HepG2 (cell line): Measurements from ENCODE around the gene ZCCHC10. TPM values are rescaled to one million over a fixed set of nuclear protein-coding genes. Genes with fewer than 3 reads are reported as not detected.

Experiments
- AKAP8 ChIP-seq: sonication (generic); formaldehyde crosslinking; IDR thresholded peaks from 2 replicates; pipeline ENCODE4 v1.5.1; 2020; ENCODE audit warnings: mild to moderate bottlenecking, missing genetic modification reagents
- GFI1 ChIP-seq: sonication (generic); formaldehyde crosslinking; IDR thresholded peaks from 2 replicates; pipeline ENCODE4 v1.5.0; 2020; ENCODE audit warnings: missing genetic modification reagents, mild to moderate bottlenecking, borderline replicate concordance
- MED8 ChIP-seq: sonication (generic); formaldehyde crosslinking; IDR thresholded peaks from 2 replicates; pipeline ENCODE4 v1.8.1; 2023; ENCODE audit warnings: mild to moderate bottlenecking, missing genetic modification reagents; ENCODE audit not compliant: insufficient replicate concordance
- PAWR ChIP-seq: sonication (generic); formaldehyde crosslinking; IDR thresholded peaks from 2 replicates; pipeline ENCODE4 v1.4.0; 2020; ENCODE audit warnings: missing genetic modification reagents, mild to moderate bottlenecking, borderline replicate concordance
- RORA ChIP-seq: sonication (generic); formaldehyde crosslinking; IDR thresholded peaks from 2 replicates; pipeline ENCODE4 v1.5.0; 2020; ENCODE audit warnings: mild to moderate bottlenecking, missing genetic modification reagents, moderate library complexity
- SOX6 ChIP-seq, 2 experiments: fragments of 450-650 bp in 1 of 2; sonication (generic) in 1 of 2; formaldehyde crosslinking in 1 of 2; IDR thresholded peaks; 2 replicates each; pipeline versions ENCODE4 v1.4.0 to v1.6.1; 2017 to 2020; ENCODE audit warnings: antibody characterized with exemption in 1 of 2, mild to moderate bottlenecking in 1 of 2, missing genetic modification reagents in 1 of 2
- TOE1 ChIP-seq: sonication (generic); formaldehyde crosslinking; IDR thresholded peaks from 2 replicates; pipeline ENCODE4 v1.4.0; 2020; ENCODE audit warnings: mild to moderate bottlenecking, missing genetic modification reagents
- ZIK1 ChIP-seq: sonication (generic); formaldehyde crosslinking; IDR thresholded peaks from 2 replicates; pipeline ENCODE4 v1.5.0; 2020; ENCODE audit warnings: mild to moderate bottlenecking, low read depth, missing genetic modification reagents, borderline replicate concordance
- ZNF207 ChIP-seq: fragments of 450-650 bp; IDR thresholded peaks from 2 replicates; pipeline ENCODE4 v1.6.1; 2016; ENCODE audit warnings: antibody characterized with exemption, borderline replicate concordance
- ZNF235 ChIP-seq: sonication (generic); formaldehyde crosslinking; IDR thresholded peaks from 2 replicates; pipeline ENCODE4 v1.8.1; 2023; ENCODE audit warnings: mild to moderate bottlenecking, missing genetic modification reagents, borderline replicate concordance
- ZNF30 ChIP-seq: sonication (generic); formaldehyde crosslinking; IDR thresholded peaks from 2 replicates; pipeline ENCODE4 v1.5.0; 2020; ENCODE audit warnings: mild to moderate bottlenecking, missing genetic modification reagents
- ZNF343 ChIP-seq: sonication (generic); formaldehyde crosslinking; IDR thresholded peaks from 2 replicates; pipeline ENCODE4 v1.4.0; 2020; ENCODE audit warnings: mild to moderate bottlenecking, missing genetic modification reagents
- ZNF546 ChIP-seq: sonication (generic); formaldehyde crosslinking; conservative IDR thresholded peaks from 2 replicates; pipeline ENCODE4 v1.8.1; 2023; ENCODE audit warnings: mild to moderate bottlenecking, missing genetic modification reagents
- ZSCAN21 ChIP-seq: sonication (generic); formaldehyde crosslinking; IDR thresholded peaks from 2 replicates; pipeline ENCODE4 v1.8.0; 2022; ENCODE audit warnings: mild to moderate bottlenecking, missing genetic modification reagents, moderate library complexity, borderline replicate concordance
- polyA plus RNA-seq, 8 experiments: library from polyadenylated mRNA; depleted of rRNA in 3 of 8; stranded (reverse) in 7 of 8; unstranded in 1 of 8; fragments of >200 nt; fragmentation: Illumina TruSeq in 4 of 8; extraction: Trizol in 4 of 8; gene quantifications; 2 replicates each; pipeline versions ENCODE4 v1.2.1 to v1.2.3, GENCODE V29; 2011 to 2016; ENCODE audit warnings: low read depth in 4 of 8, missing spikeins in 1 of 8, mixed read lengths in 1 of 8; ENCODE audit not compliant: insufficient read depth in 1 of 8
- total RNA-seq, 5 experiments: library from RNA; depleted of rRNA; stranded (reverse); fragments of >200 nt; fragmentation: Illumina TruSeq; extraction: Trizol; gene quantifications; 2 replicates each; pipeline ENCODE4 v1.2.3, GENCODE V29; 2016; ENCODE audit warnings: low read depth in 1 of 5
- TF ChIP-seq, protein P1 (sequence below): sonication (generic); formaldehyde crosslinking; IDR thresholded peaks from 2 replicates; pipeline ENCODE4 v1.5.0; 2020; ENCODE audit warnings: missing genetic modification reagents
- TF ChIP-seq, protein P2 (sequence below): IDR thresholded peaks from 2 replicates; pipeline ENCODE4 v1.6.1; 2012; ENCODE audit warnings: low read depth, low read length, improper control_type of control experiment
- TF ChIP-seq, protein P3 (sequence below): sonication (generic); formaldehyde crosslinking; IDR thresholded peaks from 2 replicates; pipeline ENCODE4 v1.5.1; 2020; ENCODE audit warnings: missing genetic modification reagents, mild to moderate bottlenecking, borderline replicate concordance
- TF ChIP-seq, protein P4 (sequence below), 2 experiments: sonication (generic) in 1 of 2; formaldehyde crosslinking in 1 of 2; IDR thresholded peaks; 2 replicates each; pipeline versions ENCODE4 v1.4.0 to v1.6.1; 2016 to 2020; ENCODE audit warnings: borderline replicate concordance in 1 of 2, low read depth in 1 of 2, mild to moderate bottlenecking in 1 of 2, missing genetic modification reagents in 1 of 2

Gene ZCCHC10
- total and polyA plus RNA-seq, 2 of the 13 experiments (the other 11 are each of a cell fraction or from before 2014, with no cell fraction given): 40.7 to 48.2 TPM

DNA sequence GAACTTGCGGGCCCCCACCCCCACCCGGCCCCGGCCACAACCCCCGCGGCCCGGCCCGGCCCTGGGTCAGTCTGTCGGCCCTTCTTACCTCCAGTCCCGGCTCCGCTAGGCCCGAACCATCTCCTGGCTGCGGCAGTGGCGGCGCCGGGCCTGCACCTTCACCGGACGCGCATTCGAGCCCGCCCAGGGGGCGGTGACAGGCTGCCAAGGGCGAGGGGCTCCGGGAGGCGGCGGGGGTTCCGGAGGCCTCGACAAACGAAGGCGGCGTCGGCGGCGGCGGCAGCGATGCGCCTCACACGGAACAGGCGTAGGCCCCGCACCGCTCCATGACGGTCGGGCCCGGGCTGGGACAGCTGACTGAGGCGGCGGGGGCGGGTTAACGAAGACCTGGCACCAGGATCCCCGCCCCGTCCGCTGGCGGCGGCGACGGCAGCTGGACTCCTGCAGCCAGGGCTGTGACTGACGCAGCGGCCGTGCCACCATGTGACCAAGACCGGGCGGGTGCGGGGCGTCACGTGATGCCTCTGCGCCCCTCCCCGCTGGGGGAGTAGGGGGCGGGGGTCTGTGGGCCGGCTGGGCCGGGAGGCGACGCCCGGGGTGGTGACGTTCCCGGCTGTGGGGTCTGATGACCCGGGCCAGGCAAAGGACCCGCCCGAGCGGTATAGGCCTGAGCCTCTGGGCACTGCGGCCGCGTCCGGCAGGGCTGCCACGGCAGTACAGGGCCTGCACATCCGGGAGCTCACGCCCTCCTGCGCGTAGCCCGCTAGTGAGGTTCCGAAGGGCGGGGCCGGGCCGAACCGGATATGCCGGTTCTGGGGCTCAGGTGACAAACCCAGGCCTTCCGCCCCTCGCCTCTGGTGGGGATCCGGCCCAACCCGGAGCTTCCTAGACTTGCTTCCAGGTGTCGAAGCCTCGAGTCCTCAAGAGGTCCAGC, 62.9 kb downstream of the ZCCHC10 start, which contains the start of gene AFF4 (continued):
- TF ChIP-seq, protein P1, sequence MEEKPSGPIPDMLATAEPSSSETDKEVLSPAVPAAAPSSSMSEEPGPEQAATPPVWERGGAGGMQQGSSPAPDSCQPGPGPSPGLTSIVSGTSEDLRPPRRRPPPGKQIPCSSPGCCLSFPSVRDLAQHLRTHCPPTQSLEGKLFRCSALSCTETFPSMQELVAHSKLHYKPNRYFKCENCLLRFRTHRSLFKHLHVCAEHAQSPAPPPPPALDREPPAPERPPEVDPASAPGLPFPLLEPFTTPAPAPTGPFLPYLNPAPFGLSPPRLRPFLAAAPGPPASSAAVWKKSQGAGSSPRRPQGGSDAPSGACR (CRISPR knock-in tag): peak; percentile 83
- TF ChIP-seq ZNF235 (CRISPR knock-in tag): no peak; the same call in 1 of the 2 replicates
- no peak for TF ChIP-seq PAWR (CRISPR knock-in tag)
- TF ChIP-seq ZNF30 (CRISPR knock-in tag): peak; percentile 87; the same call in 1 of the 2 replicates
- TF ChIP-seq, protein P2, sequence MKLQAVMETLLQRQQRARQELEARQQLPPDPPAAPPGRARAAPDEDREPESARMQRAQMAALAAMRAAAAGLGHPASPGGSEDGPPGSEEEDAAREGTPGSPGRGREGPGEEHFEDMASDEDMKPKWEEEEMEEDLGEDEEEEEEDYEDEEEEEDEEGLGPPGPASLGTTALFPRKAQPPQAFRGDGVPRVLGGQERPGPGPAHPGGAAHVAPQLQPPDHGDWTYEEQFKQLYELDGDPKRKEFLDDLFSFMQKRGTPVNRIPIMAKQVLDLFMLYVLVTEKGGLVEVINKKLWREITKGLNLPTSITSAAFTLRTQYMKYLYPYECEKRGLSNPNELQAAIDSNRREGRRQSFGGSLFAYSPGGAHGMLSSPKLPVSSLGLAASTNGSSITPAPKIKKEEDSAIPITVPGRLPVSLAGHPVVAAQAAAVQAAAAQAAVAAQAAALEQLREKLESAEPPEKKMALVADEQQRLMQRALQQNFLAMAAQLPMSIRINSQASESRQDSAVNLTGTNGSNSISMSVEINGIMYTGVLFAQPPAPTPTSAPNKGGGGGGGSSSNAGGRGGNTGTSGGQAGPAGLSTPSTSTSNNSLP: no peak
- TF ChIP-seq, protein P3, sequence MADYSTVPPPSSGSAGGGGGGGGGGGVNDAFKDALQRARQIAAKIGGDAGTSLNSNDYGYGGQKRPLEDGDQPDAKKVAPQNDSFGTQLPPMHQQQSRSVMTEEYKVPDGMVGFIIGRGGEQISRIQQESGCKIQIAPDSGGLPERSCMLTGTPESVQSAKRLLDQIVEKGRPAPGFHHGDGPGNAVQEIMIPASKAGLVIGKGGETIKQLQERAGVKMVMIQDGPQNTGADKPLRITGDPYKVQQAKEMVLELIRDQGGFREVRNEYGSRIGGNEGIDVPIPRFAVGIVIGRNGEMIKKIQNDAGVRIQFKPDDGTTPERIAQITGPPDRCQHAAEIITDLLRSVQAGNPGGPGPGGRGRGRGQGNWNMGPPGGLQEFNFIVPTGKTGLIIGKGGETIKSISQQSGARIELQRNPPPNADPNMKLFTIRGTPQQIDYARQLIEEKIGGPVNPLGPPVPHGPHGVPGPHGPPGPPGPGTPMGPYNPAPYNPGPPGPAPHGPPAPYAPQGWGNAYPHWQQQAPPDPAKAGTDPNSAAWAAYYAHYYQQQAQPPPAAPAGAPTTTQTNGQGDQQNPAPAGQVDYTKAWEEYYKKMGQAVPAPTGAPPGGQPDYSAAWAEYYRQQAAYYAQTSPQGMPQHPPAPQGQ (CRISPR knock-in tag): 0 out of 2 replicates have a peak, but pooled peaks have one; percentile 72
- TF ChIP-seq SOX6 (IDR thresholded peaks at IDR 0.05): no peak
- TF ChIP-seq SOX6 (CRISPR knock-in tag; IDR thresholded peaks at IDR 0.05): peak; percentile 76
- TF ChIP-seq GFI1 (CRISPR knock-in tag): no peak
- no peak for TF ChIP-seq RORA (CRISPR knock-in tag)
- TF ChIP-seq, protein P4, sequence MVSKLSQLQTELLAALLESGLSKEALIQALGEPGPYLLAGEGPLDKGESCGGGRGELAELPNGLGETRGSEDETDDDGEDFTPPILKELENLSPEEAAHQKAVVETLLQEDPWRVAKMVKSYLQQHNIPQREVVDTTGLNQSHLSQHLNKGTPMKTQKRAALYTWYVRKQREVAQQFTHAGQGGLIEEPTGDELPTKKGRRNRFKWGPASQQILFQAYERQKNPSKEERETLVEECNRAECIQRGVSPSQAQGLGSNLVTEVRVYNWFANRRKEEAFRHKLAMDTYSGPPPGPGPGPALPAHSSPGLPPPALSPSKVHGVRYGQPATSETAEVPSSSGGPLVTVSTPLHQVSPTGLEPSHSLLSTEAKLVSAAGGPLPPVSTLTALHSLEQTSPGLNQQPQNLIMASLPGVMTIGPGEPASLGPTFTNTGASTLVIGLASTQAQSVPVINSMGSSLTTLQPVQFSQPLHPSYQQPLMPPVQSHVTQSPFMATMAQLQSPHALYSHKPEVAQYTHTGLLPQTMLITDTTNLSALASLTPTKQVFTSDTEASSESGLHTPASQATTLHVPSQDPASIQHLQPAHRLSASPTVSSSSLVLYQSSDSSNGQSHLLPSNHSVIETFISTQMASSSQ (IDR thresholded peaks at IDR 0.05; ENCODE audit: low read depth): no peak
- TF ChIP-seq, protein P4 (CRISPR knock-in tag; IDR thresholded peaks at IDR 0.05; ENCODE audit: borderline replicate concordance): peak; percentile 36; the same call in 1 of the 2 replicates
- TF ChIP-seq ZNF207: no peak; the same call in 1 of the 2 replicates
- no peak for TF ChIP-seq TOE1
- TF ChIP-seq ZNF343 (CRISPR knock-in tag): peak; percentile 84; the same call in 1 of the 2 replicates
- peak; percentile 94 for TF ChIP-seq ZNF546 (CRISPR knock-in tag)
- TF ChIP-seq ZSCAN21 (CRISPR knock-in tag): peak; percentile 88; the same call in 1 of the 2 replicates
- TF ChIP-seq ZIK1 (CRISPR knock-in tag): peak; percentile 70; the same call in 1 of the 2 replicates
- TF ChIP-seq MED8 (CRISPR knock-in tag): peak; percentile 33
- peak; percentile 60 for TF ChIP-seq AKAP8 (CRISPR knock-in tag)
